ENCODE results near the gene PCBP4.

DNA sequence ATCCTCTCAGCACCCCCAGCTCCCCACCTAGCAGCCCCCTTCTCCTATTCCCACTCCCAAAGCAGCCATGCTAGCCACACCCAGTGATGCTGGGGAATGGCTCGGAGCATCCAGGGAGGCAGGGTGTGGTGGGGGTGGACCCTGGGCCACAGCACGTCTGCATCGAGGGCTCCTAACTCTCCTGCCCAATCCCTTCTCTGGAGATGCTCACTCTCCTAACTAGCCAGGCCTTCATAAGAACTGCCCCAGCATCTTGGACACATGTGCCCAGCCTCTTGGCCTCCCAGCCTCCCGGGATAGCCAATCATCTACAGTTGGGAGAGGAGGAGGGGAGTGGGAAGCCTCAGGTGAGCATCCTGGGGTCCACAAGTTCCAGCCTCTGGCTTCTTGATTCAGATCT, 2.7 kb downstream of the PCBP4 start:
- TF ChIP-seq EZH2 (IDR thresholded peaks at IDR 0.05; ENCODE audit: low read length, unreplicated experiment), result no peak
- TF ChIP-seq, protein P1, sequence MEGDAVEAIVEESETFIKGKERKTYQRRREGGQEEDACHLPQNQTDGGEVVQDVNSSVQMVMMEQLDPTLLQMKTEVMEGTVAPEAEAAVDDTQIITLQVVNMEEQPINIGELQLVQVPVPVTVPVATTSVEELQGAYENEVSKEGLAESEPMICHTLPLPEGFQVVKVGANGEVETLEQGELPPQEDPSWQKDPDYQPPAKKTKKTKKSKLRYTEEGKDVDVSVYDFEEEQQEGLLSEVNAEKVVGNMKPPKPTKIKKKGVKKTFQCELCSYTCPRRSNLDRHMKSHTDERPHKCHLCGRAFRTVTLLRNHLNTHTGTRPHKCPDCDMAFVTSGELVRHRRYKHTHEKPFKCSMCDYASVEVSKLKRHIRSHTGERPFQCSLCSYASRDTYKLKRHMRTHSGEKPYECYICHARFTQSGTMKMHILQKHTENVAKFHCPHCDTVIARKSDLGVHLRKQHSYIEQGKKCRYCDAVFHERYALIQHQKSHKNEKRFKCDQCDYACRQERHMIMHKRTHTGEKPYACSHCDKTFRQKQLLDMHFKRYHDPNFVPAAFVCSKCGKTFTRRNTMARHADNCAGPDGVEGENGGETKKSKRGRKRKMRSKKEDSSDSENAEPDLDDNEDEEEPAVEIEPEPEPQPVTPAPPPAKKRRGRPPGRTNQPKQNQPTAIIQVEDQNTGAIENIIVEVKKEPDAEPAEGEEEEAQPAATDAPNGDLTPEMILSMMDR (conservative IDR thresholded peaks at IDR 0.05; ENCODE audit: low read depth, low read length), result no peak

Data from PC-3 (cell line).